Endothelial cell of umbilical vein (primary cell): ENCODE measurements around the gene ANGPTL5. TPM values are rescaled to one million over a fixed set of nuclear protein-coding genes. Genes with fewer than 3 reads are reported as not detected.

Experiments
- BruUV-seq: library from RNA; stranded (reverse); fragments of 400-500 nt; replicated peaks from 2 replicates; lab custom pipeline; 2021; lab: Mats Ljungman, UMichigan
- CTCF ChIA-PET: fragments of 300-600, 350-600 bp; sonication (Branson Sonifier 250); formaldehyde crosslinking; loops from one replicate; lab custom pipeline; 2021; ENCODE audit warnings: antibody characterized with exemption, inconsistent platforms; lab: Charles Lee
- POLR2A ChIA-PET: fragments of 300-600, 350-600 bp; sonication (Branson Sonifier 250); formaldehyde crosslinking; loops from one replicate; lab custom pipeline; 2021; ENCODE audit warnings: antibody characterized with exemption, inconsistent platforms; lab: Charles Lee
- DNase-seq: peaks from one replicate; pipeline ENCODE4 v3.0.0-alpha.2; 2011; ENCODE audit warnings: low read depth, low spot score
- FAIRE-seq: peaks from 2 replicates; lab custom pipeline; 2011; peaks lifted over from hg19 to GRCh38; lab: Jason Lieb, UNC
- H2AFZ ChIP-seq: 2 replicates; pipeline ENCODE4 v1.6.0; 2012; ENCODE audit warnings: low read depth, low read length, control low read depth, inconsistent platforms
- H3K27ac ChIP-seq: 2 replicates; pipeline ENCODE4 v1.5.1; 2011; ENCODE audit warnings: low read depth, mild to moderate bottlenecking, control low read depth, low read length, moderate library complexity; ENCODE audit not compliant: insufficient read depth
- H3K27me3 ChIP-seq, 2 experiments: 2 replicates each; pipeline versions ENCODE4 v1.6.0 to v1.6.1; 2011; ENCODE audit warnings: low read length in 2 of 2, mixed read lengths in 1 of 2; ENCODE audit not compliant: control insufficient read depth in 2 of 2, insufficient read depth in 2 of 2
- H3K36me3 ChIP-seq, 2 experiments: 2 replicates in 1 of 2; 3 replicates in 1 of 2; pipeline ENCODE4 v1.5.1; 2011; ENCODE audit warnings: low read length in 2 of 2, mild to moderate bottlenecking in 1 of 2, moderate library complexity in 1 of 2; ENCODE audit not compliant: control insufficient read depth in 2 of 2, insufficient read depth in 2 of 2; ENCODE audit errors: extremely low read depth in 1 of 2
- H3K4me1 ChIP-seq: 3 replicates; pipeline ENCODE4 v1.5.1; 2011; ENCODE audit warnings: mild to moderate bottlenecking, low read length; ENCODE audit not compliant: control insufficient read depth, insufficient read depth; ENCODE audit errors: extremely low read depth
- H3K4me2 ChIP-seq: 2 replicates; pipeline ENCODE4 v1.6.1; 2011; ENCODE audit warnings: low read length, control low read depth, mixed read lengths; ENCODE audit not compliant: insufficient read depth
- H3K4me3 ChIP-seq, 3 experiments: fragments of 200-600 bp in 1 of 3; sonication (generic), shearing (Covaris generic) in 1 of 3; replicated peaks in 1 of 3; 2 replicates each; pipeline ENCODE4 v1.5.1; 2011 to 2016; ENCODE audit warnings: control low read depth in 3 of 3, low read length in 3 of 3, mild to moderate bottlenecking in 2 of 3, inconsistent platforms in 1 of 3, low read depth in 1 of 3, moderate library complexity in 1 of 3; ENCODE audit not compliant: insufficient read depth in 1 of 3
- H3K79me2 ChIP-seq: 2 replicates; pipeline ENCODE4 v1.6.0; 2012; ENCODE audit warnings: low read length, inconsistent platforms; ENCODE audit not compliant: control insufficient read depth, insufficient read depth
- H3K9ac ChIP-seq: replicated peaks from 2 replicates; pipeline ENCODE3; 2011; ENCODE audit warnings: low read length, control low read depth; ENCODE audit not compliant: insufficient read depth; ENCODE audit errors: extremely low read depth
- H3K9me1 ChIP-seq: replicated peaks from 3 replicates; pipeline ENCODE4 v1.6.0; 2011; ENCODE audit warnings: mild to moderate bottlenecking, low read length; ENCODE audit not compliant: control insufficient read depth, insufficient read depth; ENCODE audit errors: extremely low read depth
- H3K9me3 ChIP-seq: replicated peaks from 2 replicates; pipeline ENCODE4 v1.5.1; 2012; ENCODE audit warnings: low read length, inconsistent platforms; ENCODE audit not compliant: control insufficient read depth, insufficient read depth
- H4K20me1 ChIP-seq: replicated peaks from 2 replicates; pipeline ENCODE3; 2011; ENCODE audit warnings: mild to moderate bottlenecking, low read length; ENCODE audit not compliant: control insufficient read depth, insufficient read depth; ENCODE audit errors: extremely low read depth
- FOS ChIP-seq: IDR thresholded peaks from 2 replicates; pipeline ENCODE4 v1.6.1; 2011; ENCODE audit warnings: mild to moderate bottlenecking, low read length, moderate library complexity, borderline replicate concordance; ENCODE audit not compliant: insufficient read depth
- GATA2 ChIP-seq: IDR thresholded peaks from 2 replicates; pipeline ENCODE4 v1.7.0; 2011; ENCODE audit warnings: low read depth, mild to moderate bottlenecking, moderate library complexity, mixed read lengths, low read length; ENCODE audit not compliant: insufficient read length, insufficient read depth
- JUN ChIP-seq: IDR thresholded peaks from 2 replicates; pipeline ENCODE4 v1.6.1; 2011; ENCODE audit warnings: borderline replicate concordance, low read depth; ENCODE audit not compliant: insufficient read length, insufficient read depth
- MYC ChIP-seq: IDR thresholded peaks from one replicate; pipeline ENCODE4 v1.6.1; 2011; ENCODE audit warnings: mild to moderate bottlenecking, low read depth, low read length
- POLR2AphosphoS5 ChIP-seq: IDR thresholded peaks from 2 replicates; pipeline ENCODE4 v1.6.1; 2012; ENCODE audit warnings: low read depth, mild to moderate bottlenecking, control low read depth, low read length, moderate library complexity; ENCODE audit not compliant: insufficient read depth
- dilution Hi-C: fragments of 300-500 bp; cut with MboI; formaldehyde crosslinking; loops from one replicate; pipeline ENCODE4 v1.15.0; 2019; ENCODE audit warnings: low sequenced_read_pairs; ENCODE audit not compliant: extremely low pct_ligation_motif_present
- intact Hi-C: fragments of 100-400 bp; cut with micrococcal nuclease; formaldehyde crosslinking; loops from one replicate; pipeline ENCODE4 v1.10.0; 2022
- polyA plus RNA-seq, 4 experiments: library from polyadenylated mRNA; depleted of rRNA in 3 of 4; stranded (reverse) in 3 of 4; unstranded in 1 of 4; fragments of >200 nt; gene quantifications; 2 replicates each; pipeline versions ENCODE4 v1.2.1 to v1.2.3, GENCODE V29; 2011 to 2012; ENCODE audit warnings: missing spikeins in 1 of 4
- total RNA-seq: library from RNA; stranded (reverse); gene quantifications from 2 replicates; pipeline ENCODE4 v1.2.3, GENCODE V29; 2021
- TF ChIP-seq, protein P1 (sequence below), 2 donors: IDR thresholded peaks; 1 replicate in 1 of 2; 2 replicates in 1 of 2; pipeline ENCODE4 v1.5.1; 2011; ENCODE audit warnings: low read length in 2 of 2, mild to moderate bottlenecking in 2 of 2, moderate library complexity in 2 of 2, control low read depth in 1 of 2, inconsistent platforms in 1 of 2, low read depth in 1 of 2; ENCODE audit not compliant: insufficient read depth in 1 of 2; ENCODE audit errors: extremely low read depth in 1 of 2

ANGPTL5 gene
- total and polyA plus RNA-seq, 2 donors (not counting 3 experiments of a cell fraction or from before 2014, with no cell fraction given), result 0.12 TPM; not detected in 1

DNA sequence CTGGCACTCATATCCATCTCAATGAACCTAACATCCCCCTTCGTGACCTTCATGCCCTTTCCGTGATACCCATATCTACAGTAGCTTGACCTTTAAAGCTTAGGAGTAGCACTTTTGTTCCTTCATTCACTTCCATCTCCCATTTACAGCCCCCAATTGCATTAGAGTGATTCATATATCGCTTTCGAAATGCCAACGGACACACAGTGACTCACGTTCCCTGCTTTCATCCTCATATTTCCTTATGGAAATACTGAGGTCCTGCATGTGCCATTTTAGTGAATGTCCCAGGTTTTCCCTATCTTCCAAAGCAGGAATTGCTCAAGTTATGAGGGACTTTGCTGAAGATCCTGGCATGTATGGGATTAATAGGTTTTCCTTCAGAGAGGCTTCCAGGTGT is 45.8 kb downstream of the ANGPTL5 start:
- POLR2A ChIA-PET, result no interaction called here
- H2AFZ ChIP-seq, result peak overlapping the region; percentile 40
- peak overlapping the region; percentile 16 for H3K27ac ChIP-seq
- dilution Hi-C loops, result no loop called here
- intact Hi-C loops, result loop anchor here (2.0 kb wide), 1 partner anchor 42 kb away; no protein-coding TSS in a partner anchor
- no peak overlapping the region for H3K9ac ChIP-seq
- peaks cover 31% of the 10 kb centered on the region for H3K4me1 ChIP-seq
- H3K79me2 ChIP-seq, result no peaks in the 10 kb centered on the region
- no peak overlapping the region for H3K4me3 ChIP-seq
- CTCF ChIA-PET, result interaction anchor here (0.9 to 4.8 kb wide), 4 partner anchors 8 to 137 kb away, joined by 3 to 35 read pairs (median 6); no protein-coding TSS in a partner anchor
- H3K9me1 ChIP-seq, result no peaks in the 10 kb centered on the region
- BruUV-seq, result no TSS peak
- no peaks in the 10 kb centered on the region for H3K36me3 ChIP-seq
- DNase-seq, result peak; percentile 85
- H4K20me1 ChIP-seq, result no peaks in the 10 kb centered on the region
- peak overlapping the region; percentile 1 for H3K4me2 ChIP-seq
- no peak for TF ChIP-seq MYC
- peak; percentile 95 for TF ChIP-seq FOS
- peak; percentile 49 for TF ChIP-seq POLR2AphosphoS5
- TF ChIP-seq GATA2, result peak; percentile 67
- TF ChIP-seq, protein P1, sequence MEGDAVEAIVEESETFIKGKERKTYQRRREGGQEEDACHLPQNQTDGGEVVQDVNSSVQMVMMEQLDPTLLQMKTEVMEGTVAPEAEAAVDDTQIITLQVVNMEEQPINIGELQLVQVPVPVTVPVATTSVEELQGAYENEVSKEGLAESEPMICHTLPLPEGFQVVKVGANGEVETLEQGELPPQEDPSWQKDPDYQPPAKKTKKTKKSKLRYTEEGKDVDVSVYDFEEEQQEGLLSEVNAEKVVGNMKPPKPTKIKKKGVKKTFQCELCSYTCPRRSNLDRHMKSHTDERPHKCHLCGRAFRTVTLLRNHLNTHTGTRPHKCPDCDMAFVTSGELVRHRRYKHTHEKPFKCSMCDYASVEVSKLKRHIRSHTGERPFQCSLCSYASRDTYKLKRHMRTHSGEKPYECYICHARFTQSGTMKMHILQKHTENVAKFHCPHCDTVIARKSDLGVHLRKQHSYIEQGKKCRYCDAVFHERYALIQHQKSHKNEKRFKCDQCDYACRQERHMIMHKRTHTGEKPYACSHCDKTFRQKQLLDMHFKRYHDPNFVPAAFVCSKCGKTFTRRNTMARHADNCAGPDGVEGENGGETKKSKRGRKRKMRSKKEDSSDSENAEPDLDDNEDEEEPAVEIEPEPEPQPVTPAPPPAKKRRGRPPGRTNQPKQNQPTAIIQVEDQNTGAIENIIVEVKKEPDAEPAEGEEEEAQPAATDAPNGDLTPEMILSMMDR (IDR thresholded peaks at IDR 0.05; ENCODE audit: extremely low read depth in 1 of 2, insufficient read depth in 1 of 2, low read depth in 1 of 2, low read length in 2 of 2), result no peak
- TF ChIP-seq JUN, result peak; percentile 85
- H3K27me3 ChIP-seq, result no peaks in the 10 kb centered on the region
- H3K9me3 ChIP-seq, result no peaks in the 10 kb centered on the region
- peak; percentile 87 for FAIRE-seq
